GM19324 (cell line): ENCODE measurements around the gene LOXL1.

Experiments
- ATAC-seq: cut with Tn5 transposase; IDR thresholded peaks from one replicate; pipeline ENCODE4 v1.9.1; 2021; ENCODE audit warnings: mild to moderate bottlenecking, moderate library complexity; ENCODE audit not compliant: unreplicated experiment, low FRiP score

The LOXL1 gene

DNA sequence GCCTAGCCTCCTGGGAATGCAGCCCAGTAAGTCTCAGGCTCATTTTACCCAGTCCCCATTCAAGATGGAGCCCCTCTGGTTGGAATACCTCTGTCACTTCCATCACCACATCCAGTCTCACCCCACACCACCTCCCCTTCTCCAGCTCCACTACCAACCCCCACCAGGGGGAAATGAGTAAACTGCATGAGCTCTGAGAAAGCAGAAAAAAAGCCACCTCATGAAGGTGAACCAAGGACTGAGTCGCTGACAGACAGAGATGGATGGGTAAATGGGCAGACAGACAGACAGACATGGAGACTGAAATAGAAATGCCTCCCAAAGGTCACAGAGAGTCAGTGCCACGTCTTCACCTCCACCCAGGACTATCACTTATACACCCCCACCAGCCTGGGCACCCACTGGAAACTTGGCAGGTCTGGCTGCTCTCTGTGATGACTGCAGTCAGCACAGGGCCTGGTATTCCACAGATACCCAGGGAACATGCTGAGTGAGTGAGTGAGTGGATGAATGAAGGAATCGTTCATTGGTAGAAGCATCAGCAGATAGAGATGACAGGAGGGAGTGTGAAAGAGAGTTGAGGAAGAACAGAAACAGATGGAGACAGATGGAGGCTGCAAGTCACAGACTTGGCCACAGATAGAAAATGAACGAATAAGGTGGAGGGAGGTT, 4.9 kb upstream of the LOXL1 start:
- ATAC-seq, result no peak

DNA sequence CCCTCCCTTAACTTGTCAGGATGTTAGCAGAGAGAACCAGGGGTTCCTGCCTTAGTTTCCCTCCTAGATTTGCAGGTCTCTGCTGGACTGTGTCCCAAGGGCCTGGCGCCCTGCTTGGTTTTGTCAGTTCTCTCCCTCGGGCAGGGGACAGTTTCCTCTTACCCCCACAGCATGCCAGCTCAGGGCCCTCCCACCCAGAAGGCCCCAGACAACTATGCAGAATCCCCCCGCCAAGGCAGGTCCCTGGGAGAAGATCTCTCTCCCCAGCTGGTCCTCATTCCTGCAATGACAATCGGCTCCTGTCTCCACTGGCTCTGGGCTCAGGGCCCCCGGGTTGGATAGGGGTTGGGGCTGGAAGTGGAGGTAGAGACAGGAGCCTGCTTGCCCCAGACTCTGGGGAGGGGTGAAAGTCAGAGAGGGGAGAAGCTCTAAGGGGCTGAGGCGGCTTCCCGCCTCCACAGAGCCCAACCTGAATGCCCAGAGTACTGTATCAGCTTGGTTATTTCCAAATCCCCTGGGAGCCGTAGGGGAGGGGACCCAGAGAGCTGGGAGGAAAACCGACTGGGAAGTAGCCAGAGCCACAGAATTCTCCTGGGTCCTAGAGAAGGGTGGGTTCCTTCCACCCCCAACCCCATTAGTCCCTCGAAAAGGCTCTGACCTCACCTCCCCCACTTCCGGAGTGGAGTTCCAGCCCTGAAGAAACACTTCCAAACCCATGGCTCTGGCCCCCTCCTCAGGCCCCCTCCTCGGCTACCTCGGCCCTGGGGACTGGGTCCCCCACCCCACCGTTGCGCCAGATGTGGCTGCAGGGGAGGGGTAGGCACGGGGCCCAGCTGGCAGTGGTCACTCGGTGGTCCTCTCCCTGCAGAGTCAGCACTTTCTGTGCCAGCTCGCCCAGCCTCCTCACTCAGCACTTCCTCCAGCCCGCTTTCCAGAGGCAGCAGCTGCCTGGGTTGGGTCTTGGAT, 3.8 kb upstream of the LOXL1 start:
- no peak for ATAC-seq

DNA sequence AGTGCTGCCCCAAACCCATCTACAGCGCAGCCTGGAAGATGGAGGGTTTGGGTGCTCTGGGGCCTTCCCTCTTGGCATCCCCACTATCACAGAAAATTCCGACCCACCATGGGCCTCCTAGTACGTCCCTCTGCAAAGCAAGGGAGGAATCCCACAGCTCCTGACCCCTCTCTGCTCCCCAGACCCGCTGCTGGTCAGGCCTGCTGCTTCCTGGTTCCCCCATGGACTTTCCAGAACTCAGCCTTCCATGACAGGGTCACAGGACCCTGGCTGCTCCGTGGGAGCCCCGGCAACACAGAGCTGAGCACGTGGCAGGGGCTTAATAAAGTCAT, 3.1 kb upstream of the LOXL1 start:
- no peak for ATAC-seq

DNA sequence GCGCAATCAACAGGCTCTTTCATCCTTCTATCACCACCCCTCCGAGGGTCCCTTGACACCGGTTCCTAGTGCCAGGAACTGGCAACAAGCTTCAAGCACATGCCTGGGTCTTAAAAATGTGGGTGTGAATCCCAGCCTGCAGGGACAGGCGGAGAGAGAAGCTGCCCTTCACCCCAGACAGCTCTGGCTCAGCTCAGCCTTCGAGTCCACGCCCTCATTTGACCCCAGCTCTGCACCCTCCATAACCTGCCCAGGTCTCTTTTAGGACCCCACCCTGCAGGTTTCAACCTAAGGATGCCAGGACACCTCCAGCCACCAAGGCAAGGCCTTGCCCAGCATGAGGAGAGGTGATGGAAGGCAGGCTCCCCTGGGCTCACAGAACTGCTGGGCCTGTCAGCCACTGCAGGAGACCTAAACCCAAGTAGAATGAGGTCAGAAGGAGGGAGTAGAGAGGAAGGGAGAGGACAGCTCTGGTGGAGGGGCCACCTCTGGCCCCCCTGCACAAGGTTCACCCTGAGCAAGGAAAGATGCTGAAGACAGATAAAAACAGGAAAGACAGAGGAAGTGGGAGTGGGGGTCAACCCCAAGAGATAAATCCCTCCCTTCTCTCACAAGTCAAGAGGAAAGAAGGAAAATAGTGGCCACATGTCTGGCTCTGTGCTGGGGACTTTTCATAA, 2.6 kb upstream of the LOXL1 start:
- no peak for ATAC-seq

DNA sequence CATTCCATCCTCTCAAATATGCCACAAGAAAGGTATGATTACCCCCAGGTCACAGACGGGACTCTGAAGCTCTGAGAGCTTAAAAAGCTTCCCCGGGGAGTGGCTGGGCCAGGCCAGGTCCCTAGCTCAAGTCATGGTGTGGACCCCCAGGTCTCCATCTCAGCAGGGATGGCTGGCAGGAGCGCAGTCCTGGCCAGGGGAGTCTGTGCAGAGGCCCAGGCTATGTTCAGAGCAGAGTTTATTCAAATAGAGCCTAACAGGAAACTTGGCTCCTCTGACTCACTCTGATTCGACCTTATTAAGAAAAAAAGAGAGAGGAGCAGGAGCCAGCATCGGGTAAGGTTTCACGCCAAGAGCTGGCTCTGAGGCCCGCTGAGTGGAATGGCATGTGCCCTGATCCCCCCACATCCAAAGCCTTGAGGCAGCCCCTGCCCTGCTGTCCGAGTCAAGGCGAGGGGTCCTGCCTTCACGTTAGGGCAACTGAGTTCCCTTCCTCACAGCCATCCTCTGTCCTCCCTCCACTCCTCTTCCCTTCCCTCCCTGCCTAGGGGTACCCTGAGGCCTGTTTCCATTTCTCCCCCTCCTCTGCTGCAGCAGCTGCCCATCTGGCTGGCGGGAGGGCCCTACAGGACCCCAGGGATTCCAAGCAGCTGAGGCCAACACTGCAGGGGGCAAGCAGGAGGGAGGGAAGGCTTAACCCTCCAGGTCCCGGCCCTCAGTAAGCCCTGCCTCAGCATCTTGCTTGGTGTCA, 1.9 kb upstream of the LOXL1 start:
- no peak for ATAC-seq

DNA sequence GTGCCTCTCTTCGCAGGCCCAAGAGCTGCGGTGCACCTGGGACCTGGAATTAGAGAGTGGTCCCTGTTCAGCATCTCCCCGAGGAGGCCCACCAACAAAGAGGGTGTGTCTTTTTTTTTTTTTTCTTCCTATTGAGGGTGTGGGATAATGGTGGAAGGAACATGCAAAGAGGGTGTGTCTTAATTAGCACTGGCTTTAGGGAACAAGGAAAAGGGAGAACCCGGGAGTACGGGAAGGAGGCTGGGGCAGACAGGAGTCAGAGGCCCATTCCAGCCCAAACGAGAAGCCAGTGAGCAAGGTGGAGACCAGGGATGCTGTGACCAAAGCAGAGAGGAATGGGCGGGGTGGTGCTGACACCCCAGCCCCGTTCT, 429 bp upstream of the LOXL1 start:
- no peak for ATAC-seq

DNA sequence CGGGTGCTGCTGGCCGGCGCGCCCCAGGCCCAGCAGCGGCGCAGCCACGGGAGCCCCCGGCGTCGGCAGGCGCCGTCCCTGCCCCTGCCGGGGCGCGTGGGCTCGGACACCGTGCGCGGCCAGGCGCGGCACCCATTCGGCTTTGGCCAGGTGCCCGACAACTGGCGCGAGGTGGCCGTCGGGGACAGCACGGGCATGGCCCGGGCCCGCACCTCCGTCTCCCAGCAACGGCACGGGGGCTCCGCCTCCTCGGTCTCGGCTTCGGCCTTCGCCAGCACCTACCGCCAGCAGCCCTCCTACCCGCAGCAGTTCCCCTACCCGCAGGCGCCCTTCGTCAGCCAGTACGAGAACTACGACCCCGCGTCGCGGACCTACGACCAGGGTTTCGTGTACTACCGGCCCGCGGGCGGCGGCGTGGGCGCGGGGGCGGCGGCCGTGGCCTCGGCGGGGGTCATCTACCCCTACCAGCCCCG, 777 bp downstream of the LOXL1 start:
- no peak for ATAC-seq

DNA sequence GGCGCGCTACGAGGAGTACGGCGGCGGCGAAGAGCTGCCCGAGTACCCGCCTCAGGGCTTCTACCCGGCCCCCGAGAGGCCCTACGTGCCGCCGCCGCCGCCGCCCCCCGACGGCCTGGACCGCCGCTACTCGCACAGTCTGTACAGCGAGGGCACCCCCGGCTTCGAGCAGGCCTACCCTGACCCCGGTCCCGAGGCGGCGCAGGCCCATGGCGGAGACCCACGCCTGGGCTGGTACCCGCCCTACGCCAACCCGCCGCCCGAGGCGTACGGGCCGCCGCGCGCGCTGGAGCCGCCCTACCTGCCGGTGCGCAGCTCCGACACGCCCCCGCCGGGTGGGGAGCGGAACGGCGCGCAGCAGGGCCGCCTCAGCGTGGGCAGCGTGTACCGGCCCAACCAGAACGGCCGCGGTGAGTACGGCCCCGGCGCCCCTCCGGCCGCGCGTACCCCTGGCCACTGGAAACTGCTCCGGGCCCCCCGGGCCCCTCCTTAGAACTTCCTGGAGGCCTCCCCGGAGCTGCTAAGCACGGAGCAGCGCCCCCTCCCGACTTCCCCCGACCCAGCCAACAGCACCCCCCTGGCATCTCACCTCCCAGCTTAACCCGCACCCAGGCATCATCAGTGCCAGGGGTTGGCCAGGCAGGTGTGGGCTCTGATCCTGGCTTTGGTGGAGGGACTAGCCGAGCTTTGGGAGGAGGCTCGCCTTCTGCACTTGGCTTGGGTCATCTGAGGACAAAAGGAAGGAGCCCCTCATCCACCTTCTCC, 1.4 kb downstream of the LOXL1 start:
- no peak for ATAC-seq

DNA sequence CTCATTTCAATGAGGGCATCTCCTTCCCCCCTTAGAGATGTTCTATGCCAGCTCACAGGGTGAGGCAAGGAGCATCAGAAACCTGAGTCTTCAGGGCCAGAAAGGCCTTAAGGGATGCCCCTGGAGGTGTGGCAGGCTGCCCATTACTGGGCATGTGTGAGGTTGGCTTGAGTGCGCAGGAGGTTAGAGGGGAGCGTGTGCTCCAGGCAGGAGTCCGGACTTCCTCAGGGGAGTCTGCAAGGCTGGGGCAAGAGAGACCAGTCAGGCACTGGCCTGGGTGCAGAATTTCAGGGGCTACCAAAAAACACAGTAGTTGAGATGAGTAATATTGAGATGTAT, 1.9 kb downstream of the LOXL1 start:
- ATAC-seq, result no peak

DNA sequence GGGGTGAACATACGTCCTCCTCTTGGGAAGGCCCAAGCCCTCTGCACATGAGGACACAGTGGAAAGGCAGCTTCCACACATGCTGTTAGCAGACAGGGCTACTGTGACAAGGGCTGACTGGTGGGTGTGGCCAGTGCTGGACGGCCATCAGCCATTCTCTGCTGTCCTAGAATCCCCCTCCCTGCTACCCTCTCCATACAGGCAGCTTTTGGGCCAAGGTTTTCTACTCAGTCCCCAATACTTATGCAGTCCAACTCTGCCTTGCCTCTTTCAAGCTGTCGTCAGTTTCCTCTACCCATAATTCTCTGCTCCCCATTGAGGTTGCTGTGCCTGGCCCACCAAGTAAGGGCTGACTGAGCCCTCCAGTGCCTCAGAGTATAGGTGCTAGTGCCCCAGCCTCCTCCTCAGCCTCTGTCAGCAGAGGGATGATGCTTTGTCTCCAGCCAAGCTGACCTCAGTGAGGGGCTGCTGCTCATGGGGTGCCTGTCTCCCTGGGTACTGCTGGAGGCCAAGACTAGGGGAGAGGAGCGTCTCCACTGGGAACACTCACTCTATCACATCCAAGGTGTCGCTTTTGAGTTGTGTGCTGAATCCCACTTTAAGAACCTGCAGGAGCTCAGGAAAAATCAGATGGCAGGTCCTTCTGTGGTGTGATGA, 2.8 kb downstream of the LOXL1 start:
- ATAC-seq, result no peak

DNA sequence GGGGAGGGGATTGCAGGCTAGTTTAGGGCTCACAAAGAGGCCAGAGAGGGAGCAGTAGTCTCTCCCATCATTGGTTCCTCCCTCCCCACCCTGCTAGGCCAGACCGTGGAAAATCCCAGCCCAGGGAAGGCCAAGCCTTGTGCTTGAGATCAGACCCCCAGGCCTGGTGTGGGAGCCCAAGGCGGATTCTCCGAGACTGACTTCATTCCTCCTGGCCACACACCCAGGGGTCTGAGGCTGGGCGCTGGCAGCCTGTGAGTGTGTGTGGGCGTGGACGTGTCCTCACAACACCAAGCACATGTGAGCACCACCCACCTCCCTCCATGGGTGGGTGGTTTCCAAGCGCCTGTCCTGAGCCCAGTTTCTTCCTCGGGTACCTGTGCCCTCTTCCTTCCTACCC, 4.1 kb downstream of the LOXL1 start:
- no peak for ATAC-seq

DNA sequence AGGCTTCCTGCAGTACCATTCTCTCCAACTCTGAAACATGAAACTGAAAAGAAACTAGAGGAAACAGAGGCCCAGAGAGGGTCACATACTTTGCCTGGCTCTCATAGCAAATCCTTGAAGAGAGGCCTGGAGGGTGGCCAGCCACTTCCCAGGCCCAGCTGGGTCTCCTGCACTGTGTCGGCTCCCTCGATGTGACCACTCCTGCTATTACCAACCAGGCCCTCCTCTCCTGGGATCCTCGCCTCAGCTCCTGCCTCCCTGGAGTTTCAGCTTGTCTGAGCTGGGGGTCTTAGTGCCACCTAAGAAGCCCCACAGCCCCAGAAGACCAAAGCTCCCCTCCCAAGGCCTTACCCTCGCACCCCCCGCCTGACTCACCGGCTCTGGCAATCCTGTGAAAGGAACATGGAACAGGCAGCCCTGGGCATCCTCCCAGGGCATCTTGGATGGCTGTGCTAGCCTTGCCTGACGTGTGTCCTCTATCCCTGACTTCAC, 4.6 kb downstream of the LOXL1 start:
- no peak for ATAC-seq

DNA sequence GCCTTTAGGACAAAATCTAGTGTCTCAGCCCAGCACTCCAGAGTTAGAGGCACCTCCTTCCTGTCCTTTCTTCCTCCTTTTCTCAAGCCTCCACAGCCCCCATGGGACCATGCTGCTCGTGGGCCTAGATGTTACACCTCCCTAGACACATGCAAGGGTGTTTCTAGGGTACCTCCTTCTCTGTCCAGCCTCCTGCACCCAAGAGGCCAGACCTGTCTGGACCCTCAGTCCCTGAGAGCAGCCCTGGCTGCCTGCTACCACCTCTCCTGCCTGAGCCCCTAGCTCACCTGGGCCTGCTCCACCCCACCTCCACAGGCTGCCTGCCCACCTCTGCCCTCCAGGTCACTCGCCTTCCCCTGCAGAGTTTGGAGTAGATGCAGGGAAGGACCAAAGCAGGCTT, 5.2 kb downstream of the LOXL1 start:
- ATAC-seq, result no peak

DNA sequence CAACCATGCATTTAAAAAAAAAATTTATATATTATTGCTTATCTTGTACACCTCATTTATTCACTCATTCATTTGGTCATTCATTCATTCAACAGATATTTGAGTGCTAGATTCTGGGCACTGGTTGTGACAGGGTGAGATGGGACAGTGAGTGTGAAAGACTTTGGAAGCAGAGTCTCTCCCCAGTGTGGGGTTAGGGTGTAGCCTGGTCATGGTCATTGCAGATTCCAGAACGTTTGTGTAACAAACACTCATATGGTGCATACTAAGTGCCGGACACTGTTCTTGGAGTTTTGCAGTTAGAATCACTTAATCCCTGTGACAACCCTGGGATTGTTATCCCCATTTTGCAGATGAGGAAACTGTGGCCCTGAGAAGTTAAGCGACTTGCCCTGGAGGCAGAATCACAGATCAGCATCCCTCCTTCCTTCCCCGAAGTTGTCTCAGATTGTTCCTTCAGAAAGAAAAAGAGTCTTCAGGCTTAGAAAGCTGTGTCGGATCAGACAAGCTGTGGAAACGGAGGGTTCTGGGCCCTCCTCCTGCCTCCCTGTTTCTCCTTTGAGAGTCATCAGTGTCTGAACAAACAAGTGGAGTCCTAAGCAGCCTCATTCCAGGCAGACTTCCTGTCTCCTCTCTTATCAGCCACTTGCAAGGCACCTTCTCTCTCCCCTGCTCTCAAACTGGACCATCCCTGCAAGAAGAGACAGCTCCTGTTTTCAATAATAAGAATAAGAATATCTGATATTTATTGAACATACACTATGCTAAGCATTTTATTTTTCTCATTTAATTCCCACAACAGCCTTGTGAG, 6.3 kb downstream of the LOXL1 start:
- no peak for ATAC-seq

DNA sequence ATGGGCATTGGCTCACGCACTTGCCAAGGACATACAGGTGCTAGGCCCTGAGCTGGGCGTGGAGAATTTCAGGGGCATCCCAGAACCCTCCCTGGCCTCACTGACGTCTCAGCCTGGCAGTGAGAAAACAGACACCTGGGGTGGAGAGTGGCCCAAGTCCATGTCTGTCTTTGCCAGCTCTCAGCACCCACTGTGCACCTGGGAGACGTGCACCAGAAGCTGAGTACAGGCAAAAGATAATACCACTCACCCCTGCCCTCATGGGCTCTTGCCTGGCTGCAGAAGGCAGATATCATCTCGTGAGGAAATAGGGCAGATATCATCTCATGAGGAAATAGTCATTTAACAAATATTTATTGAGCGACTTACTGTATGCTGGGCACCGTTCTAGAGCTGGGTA, 8.0 kb downstream of the LOXL1 start:
- no peak for ATAC-seq

DNA sequence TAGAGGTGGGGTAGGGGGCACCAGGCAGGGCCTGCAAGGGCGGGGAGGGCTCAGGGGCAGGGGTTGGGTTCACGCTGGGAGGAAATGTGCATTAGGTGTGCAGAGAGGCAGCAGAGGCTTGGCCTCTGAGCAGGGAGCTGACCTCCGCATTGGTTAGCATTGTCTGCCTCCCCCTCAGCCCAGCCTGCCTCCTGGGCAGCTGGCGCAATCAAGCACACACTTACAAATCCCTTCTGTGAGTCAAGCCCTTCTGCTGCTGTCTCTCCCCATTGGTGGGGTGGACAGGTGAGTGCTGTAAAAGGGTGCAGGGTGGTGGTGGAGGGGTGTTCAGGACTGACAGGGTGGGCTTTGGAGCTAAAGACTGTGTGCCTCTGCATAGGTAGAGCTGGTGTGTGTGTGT, 9.3 kb downstream of the LOXL1 start:
- no peak for ATAC-seq

DNA sequence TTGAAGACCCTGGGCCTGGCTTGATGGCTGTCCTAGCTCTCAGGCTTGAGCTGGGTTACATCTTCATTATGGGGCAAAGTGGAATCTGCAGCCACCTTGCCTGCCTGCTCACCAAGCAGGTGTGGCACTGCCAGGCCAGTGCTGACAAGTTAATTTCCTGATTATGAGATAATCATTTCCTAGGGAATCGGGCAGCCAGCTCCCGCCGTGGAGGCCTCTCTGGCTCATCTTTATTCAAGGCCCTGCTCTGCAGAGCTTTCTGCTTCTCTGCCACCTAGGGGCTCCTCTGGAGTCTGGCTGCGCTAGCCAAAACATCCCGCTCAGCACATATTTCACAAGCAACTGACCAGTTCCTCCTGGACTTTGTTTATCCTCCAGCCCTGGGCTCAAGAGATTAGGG, 9.9 kb downstream of the LOXL1 start:
- no peak for ATAC-seq

DNA sequence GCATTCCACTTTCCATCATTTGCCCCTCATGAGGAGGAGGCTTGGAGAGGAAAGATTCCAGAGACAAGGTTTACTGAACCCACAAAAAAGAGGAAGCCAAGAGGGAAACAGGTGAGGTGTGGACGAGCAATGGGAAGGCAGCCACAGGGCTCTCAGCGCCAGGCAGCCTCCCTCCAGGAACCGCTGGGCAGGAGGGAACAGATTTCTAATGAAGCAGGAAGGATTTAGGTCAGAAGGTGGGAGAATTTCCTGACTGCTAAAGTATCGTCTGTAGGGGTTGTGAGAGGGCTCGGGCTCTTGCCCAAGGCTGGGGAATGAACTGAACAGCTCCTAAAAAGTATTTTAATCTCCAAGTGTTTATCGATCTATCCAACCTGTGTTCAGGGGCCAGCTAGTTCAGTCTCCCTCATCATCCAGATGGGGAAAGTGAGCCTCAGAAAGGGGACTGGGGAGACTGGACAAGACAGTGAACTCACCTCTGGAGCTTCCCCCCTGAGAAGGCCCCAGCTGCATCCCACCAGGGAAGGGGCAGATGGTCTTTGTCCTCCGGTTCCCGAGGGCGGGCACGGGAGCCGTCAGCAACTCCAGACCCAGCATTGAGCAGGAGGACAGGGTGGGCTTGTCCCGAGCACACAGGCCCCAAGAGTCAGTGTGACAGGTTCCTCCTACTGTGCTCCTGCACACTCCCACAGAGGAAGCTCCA, 10.5 kb downstream of the LOXL1 start:
- ATAC-seq, result no peak
